NCI-H1105 treated with DMSO at 0.1 percent for 48 hours (cell line): ENCODE data around the gene METTL6.
"Not testable (repeated sequence)": the region's sequence is repeated elsewhere in the genome, so short reads cannot be mapped to it uniquely, and the experiment has no call there.

Experiments used
- DNase-seq: peaks from one replicate; lab custom pipeline; 2025; lab: John Stamatoyannopoulos, UW

METTL6 gene

GRCh38 chr3:15451216-15452113, 24.1 kb upstream of the METTL6 start:
- DNase-seq: no peak

GRCh38 chr3:15450438-15451215, 23.3 kb upstream of the METTL6 start:
- DNase-seq: no peak

GRCh38 chr3:15449489-15450224, 22.3 kb upstream of the METTL6 start:
- no peak for DNase-seq

- DNase-seq: no peak
Measured at GRCh38 chr3:15443826-15444524, 16.6 kb upstream of the METTL6 start.

DNA sequence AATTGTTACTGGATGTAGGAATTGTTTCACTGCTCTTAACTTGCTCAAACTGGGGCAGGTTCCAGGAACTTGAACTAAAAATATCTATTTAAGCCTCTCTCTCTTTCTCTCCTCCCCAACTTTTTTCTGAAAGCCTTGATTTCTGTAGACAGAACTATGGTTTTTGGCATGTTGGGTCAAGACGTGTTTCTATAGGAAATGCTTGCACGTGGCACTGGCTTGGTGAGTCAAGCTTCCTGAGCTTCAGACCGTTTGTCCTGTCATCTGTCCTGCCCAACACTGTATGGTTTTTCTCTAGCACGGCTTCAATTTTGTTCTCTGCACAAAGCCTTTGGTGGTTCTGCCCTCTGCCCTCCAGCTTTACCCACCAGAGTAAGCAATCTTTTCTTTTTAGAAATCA, 13.5 kb upstream of the METTL6 start:
- no peak for DNase-seq

DNA sequence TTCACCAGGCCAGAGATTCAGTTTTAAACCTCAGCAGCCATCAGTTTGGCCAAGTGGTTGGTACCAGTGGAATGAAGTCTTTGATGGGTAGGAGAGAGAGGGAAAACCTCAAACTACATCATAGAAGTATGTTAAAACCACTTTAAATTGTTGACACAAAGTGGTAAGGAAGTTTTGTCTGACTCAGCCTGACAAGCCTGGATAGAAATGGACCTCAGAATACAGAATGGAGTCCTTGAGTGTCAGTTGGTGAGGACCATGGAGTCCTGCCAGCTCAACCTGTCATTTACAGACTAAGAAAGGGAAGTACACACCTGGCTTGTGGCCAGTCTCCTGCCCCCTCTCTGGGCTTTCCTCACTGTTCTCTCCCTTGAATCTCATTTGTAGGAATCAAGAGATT, 12.1 kb upstream of the METTL6 start:
- no peak for DNase-seq

GRCh38 chr3:15438983-15439382, 11.6 kb upstream of the METTL6 start:
- DNase-seq: no peak

GRCh38 chr3:15436246-15436645, 8.9 kb upstream of the METTL6 start:
- no peak for DNase-seq

DNA sequence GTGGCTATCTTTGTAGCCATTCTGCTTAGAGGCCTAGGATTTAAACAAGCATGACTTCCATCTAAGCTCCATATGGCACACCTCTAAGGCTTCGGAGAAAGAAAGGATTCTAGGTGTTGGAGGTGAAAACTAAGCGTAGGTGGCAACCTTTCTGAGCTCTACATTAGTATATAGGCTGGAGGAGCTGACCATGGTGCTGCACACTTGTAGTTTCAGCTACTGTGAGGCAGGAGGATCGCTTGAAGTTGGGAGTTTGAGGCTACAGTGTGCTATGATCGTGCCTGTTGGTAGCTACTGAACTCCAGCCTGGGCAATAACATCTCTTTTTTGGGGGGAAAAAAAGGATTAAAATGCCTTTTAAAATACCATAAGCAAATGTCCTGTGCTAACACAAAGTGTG, 7.4 kb upstream of the METTL6 start:
- no peak for DNase-seq

DNA sequence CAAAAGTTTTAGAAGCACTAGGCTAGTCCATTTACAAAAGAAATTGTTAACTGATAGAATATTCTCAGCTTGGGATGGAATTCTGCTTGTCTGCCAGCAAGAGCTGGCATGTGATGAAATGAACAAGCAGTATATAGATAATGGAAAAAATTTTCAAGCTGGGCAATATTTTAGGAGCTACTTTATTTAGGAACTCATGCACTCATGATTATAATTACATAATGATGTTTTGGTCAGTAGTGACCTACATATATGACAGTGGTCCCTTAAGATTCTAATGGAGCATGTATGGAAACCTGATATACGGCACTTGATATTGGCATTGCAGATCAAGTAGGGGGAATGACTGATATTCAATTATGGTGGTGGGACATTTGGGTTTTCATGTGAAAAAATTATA, 6.2 kb upstream of the METTL6 start:
- no peak for DNase-seq

- no peak for DNase-seq
Measured at GRCh38 chr3:15431256-15431837, 4.0 kb upstream of the METTL6 start.

DNA sequence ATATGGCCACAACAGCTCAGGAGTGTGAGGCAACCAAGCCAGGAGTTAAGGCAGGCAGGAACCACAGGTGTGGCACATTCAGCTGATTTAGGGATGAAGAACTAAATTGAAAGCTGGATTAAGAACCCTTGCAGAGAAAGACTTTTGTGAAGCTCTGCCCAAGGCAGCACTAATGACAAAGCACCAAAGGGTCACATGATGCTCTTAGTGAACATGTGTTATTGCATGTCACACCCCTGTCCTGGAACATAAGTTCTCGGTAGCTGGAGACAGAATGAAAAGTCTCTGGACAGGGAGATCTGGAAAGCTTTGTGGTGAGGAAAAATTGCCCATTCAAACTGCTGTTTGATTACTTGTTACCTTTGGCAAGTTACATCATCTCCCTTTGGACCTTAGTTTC, 3.3 kb upstream of the METTL6 start:
- no peak for DNase-seq

- DNase-seq: no peak
Measured at GRCh38 chr3:15429080-15429479, 1.7 kb upstream of the METTL6 start.

DNA sequence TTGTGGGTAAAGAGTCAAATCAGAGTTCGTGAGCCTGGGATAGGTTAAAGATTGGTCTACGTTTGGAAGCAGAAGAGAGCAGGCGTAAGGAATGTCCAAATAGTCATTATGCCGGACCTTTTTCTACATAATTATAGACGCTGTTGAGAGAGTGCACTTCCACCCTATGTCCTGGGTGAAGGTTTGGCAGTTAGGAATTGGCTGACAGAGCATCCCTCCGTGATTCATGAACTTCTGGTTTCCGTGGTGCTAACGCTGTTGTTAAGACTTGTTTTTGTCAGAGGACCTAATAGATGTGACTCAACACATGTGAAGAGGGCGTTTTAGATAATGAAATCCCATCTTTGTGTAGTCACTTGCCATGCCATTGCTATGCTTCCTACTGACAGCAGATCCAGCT, 1.2 kb upstream of the METTL6 start:
- DNase-seq: no peak

DNA sequence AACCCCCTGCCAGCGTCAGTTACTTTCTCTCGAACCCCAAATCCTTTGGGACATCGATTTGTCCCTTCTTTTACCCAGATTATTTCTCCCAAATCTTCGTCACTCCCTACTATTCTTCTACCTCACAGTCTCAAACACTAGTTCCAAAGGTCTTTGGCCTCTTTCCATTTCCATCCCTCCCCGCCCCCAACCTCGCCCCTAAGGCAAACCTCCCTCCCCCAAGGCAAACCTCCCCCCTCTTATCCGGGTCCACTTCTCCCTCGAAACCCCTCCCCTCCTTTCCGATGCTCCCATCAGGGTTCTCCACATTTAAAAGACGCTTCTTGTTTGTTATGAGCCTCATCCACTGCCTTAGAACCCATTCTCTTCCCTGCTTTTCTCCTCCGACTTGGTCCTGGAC, 637 bp upstream of the METTL6 start:
- no peak for DNase-seq

DNA sequence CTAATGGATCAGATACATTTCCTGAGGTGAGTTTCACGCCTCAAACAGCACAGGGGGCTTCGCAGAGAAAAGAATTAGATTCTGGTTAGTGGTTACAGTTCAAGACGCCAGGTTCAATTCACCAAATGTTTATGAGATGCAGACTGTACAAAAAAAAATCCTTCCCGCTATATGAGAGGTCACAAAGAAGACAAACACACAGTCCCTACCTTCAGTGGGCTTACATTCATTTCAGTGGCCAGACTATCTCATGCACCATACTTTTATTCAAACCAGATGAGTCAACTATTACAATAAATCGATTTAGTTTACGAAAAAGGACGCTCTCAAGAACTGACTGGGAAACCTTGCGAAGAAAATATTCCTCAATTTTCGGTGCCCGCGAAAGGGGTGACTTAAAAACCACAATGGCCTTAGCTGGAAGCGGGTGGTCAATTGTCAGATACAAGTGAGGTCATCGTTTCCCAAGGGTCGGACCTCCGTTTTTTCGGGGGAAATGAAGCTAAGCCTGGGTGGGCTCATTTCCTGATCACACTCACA, 695 bp downstream of the METTL6 start:
- no peak for DNase-seq

- DNase-seq: no peak
Measured at GRCh38 chr3:15420871-15421270, 6.5 kb downstream of the METTL6 start.

GRCh38 chr3:15410966-15411365, 16.4 kb downstream of the METTL6 start:
- not testable (repeated sequence) for DNase-seq

DNA sequence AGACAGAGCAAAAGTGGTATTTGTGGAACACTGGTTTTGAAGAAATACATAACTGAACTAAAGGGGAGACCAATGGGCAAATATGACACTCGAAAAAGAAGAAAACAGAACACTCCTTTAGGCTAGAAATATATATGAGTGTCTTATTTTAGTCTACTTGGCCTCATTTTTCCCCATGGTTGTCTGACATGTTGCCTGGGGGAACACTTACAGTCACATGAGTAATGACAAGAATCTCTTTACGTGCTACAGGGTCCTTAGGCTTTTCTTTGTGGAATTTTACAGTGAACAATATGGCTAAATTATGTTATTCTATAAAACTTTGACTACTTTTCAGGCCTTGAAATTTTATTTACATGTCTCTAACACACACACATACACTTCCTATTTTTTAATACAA, 17.6 kb downstream of the METTL6 start:
- no peak for DNase-seq

DNA sequence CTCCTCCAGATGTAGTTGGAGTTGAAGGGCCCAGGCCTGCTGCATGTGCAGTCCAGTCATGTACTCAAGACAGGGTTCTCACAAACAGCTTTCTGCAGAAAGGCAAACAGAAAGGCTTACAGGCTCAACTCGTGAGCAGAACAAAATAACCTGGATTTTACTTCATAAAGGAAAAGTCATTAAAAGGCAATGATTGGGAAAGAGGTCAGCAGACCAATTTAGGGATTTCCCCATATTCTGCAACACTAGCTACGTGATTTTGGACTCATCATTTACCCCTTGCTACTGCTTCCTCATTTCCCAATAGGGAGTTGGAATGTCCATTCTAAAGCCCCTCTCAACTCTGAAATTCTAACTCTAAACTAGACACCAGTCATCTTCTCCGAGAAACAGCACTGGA, 18.1 kb downstream of the METTL6 start:
- no peak for DNase-seq

GRCh38 chr3:15405448-15406050, 21.8 kb downstream of the METTL6 start:
- peak; percentile 42 for DNase-seq
